ENCODE measurements around the gene LRFN2.

DNA sequence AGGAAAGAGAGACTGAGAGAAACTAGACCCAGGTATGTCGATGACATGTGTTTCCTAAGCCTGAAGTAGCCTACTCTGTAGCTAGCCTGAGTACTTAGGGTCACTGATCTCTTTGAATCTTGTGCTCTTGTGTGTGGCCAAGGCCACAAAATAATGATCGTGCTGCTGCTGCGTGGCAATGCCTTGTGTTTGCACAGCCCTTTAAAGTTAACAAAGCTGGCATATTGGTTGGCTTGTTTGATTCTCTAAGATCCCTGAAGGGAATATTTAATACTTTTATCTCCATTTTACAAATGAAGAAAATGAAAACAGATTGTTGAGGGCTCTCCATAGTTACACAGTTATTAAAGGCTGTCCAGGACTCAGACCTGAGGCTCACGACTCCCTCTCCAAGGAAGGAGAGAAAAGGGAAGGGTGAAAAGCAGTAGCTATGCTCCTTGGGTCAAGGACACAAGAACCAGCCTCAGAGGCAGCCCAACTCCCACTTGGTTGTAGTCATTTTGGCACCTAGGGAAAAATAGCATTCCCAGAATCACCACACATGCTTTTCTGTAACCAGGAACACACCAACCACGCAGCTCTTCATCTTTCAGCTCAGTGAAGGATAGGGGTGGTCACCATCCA, 130.7 kb downstream of the LRFN2 start:
- TF ChIP-seq POLR2AphosphoS5 (IDR thresholded peaks at IDR 0.05; ENCODE audit: low read depth), result no peak
- TF ChIP-seq, protein P1, sequence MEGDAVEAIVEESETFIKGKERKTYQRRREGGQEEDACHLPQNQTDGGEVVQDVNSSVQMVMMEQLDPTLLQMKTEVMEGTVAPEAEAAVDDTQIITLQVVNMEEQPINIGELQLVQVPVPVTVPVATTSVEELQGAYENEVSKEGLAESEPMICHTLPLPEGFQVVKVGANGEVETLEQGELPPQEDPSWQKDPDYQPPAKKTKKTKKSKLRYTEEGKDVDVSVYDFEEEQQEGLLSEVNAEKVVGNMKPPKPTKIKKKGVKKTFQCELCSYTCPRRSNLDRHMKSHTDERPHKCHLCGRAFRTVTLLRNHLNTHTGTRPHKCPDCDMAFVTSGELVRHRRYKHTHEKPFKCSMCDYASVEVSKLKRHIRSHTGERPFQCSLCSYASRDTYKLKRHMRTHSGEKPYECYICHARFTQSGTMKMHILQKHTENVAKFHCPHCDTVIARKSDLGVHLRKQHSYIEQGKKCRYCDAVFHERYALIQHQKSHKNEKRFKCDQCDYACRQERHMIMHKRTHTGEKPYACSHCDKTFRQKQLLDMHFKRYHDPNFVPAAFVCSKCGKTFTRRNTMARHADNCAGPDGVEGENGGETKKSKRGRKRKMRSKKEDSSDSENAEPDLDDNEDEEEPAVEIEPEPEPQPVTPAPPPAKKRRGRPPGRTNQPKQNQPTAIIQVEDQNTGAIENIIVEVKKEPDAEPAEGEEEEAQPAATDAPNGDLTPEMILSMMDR (conservative IDR thresholded peaks at IDR 0.05; ENCODE audit: low read depth in 2 of 2), result no peak
- TF ChIP-seq ZNF331 (CRISPR knock-in tag; IDR thresholded peaks at IDR 0.05; ENCODE audit: low read depth), result no peak
- no peak for TF ChIP-seq EZH2phosphoT487 (IDR thresholded peaks at IDR 0.05; ENCODE audit: unreplicated experiment)
- TF ChIP-seq EZH2 (IDR thresholded peaks at IDR 0.05; ENCODE audit: low read depth, unreplicated experiment), result no peak
- no peak for TF ChIP-seq REST (IDR thresholded peaks at IDR 0.05; ENCODE audit: unreplicated experiment)
- TF ChIP-seq JUNB (IDR thresholded peaks at IDR 0.05; ENCODE audit: unreplicated experiment), result no peak
- TF ChIP-seq NANOG (IDR thresholded peaks at IDR 0.05; ENCODE audit: borderline replicate concordance), result no peak
- TF ChIP-seq STAT1 (IDR thresholded peaks at IDR 0.05; ENCODE audit: unreplicated experiment), result no peak
- TF ChIP-seq CREB1 (CRISPR knock-in tag; IDR thresholded peaks at IDR 0.05; ENCODE audit: low read depth), result no peak

Measured in GM23338 (cell line).